K562 (cell line): ENCODE data around the gene TJP2. TPM values are rescaled to one million over a fixed set of nuclear protein-coding genes. Genes with fewer than 3 reads are reported as not detected.

Experiments
- ATAC-seq: fragments of 200-7000 bp; cut with Tn5 transposase; 3 replicates; pipeline ENCODE4 v1.9.1; 2020; ENCODE audit warnings: moderate library complexity
- BruUV-seq: library from RNA; stranded (reverse); fragments of 400-500 nt; replicated peaks from 2 replicates; lab custom pipeline; 2021; lab: Mats Ljungman, UMichigan
- CTCF ChIA-PET: fragments of 300-600 bp; formaldehyde crosslinking; extraction: SDS; loops from one replicate; lab custom pipeline; 2021; ENCODE audit warnings: low intra/inter-chr PET ratio; lab: Yijun Ruan, JAX
- POLR2A ChIA-PET: fragments of 300-600, 350-650 bp; sonication (Branson Sonifier 250); formaldehyde crosslinking; extraction: SDS; loops from one replicate; lab custom pipeline; 2021; ENCODE audit warnings: antibody characterized with exemption, inconsistent platforms; lab: Yijun Ruan, JAX
- DNase-seq, 4 experiments: peaks; one replicate each; pipeline versions ENCODE4 v3.0.0 to v3.0.0-alpha.2; 2011 to 2018; ENCODE audit warnings: low spot score in 3 of 4, mixed read lengths in 3 of 4; ENCODE audit errors: extremely low read depth in 1 of 4
- FAIRE-seq: peaks from 2 replicates; lab custom pipeline; 2011; peaks lifted over from hg19 to GRCh38; lab: Jason Lieb, UNC
- H2AFZ ChIP-seq: 2 replicates; pipeline ENCODE4 v1.6.0; 2011; ENCODE audit warnings: low read depth, low read length, control low read depth, inconsistent platforms
- H3K27ac ChIP-seq: fragments of 200-600 bp; 3 replicates; pipeline ENCODE4 v1.8.0; 2011; ENCODE audit warnings: low read depth, mild to moderate bottlenecking, control low read depth, inconsistent platforms, low read length, moderate library complexity, mixed read lengths; ENCODE audit errors: extremely low read depth
- H3K27me3 ChIP-seq, 2 experiments: fragments of 300-600 bp in 1 of 2; 2 replicates in 1 of 2; 3 replicates in 1 of 2; pipeline versions ENCODE4 v1.6.0 to v1.8.0; 2011; ENCODE audit warnings: inconsistent platforms in 2 of 2, low read length in 2 of 2, mild to moderate bottlenecking in 1 of 2, mixed read lengths in 1 of 2, moderate library complexity in 1 of 2; ENCODE audit not compliant: control insufficient read depth in 2 of 2, insufficient read depth in 2 of 2
- H3K36me3 ChIP-seq: fragments of 300-600 bp; 3 replicates; pipeline ENCODE4 v1.8.0; 2011; ENCODE audit warnings: mild to moderate bottlenecking, low read length, inconsistent platforms; ENCODE audit not compliant: control insufficient read depth, insufficient read depth
- H3K4me1 ChIP-seq, 2 experiments: fragments of 200-600 bp in 1 of 2; replicated peaks in 1 of 2; 2 replicates in 1 of 2; 3 replicates in 1 of 2; pipeline versions ENCODE4 v1.5.1 to v1.8.0; 2011; ENCODE audit warnings: inconsistent platforms in 2 of 2, low read length in 2 of 2, mild to moderate bottlenecking in 1 of 2, mixed read lengths in 1 of 2, moderate library complexity in 1 of 2; ENCODE audit not compliant: control insufficient read depth in 2 of 2, insufficient read depth in 2 of 2
- H3K4me2 ChIP-seq: 2 replicates; pipeline ENCODE4 v1.6.1; 2011; ENCODE audit warnings: low read length, control low read depth, inconsistent platforms, mixed read lengths; ENCODE audit not compliant: insufficient read depth
- H3K4me3 ChIP-seq: fragments of 200-600 bp; sonication (generic), shearing (Covaris generic); 2 replicates; pipeline ENCODE4 v1.5.1; 2016; ENCODE audit warnings: control low read depth, inconsistent platforms
- H3K79me2 ChIP-seq: fragments of 200-600 bp; 3 replicates; pipeline ENCODE4 v1.8.0; 2011; ENCODE audit warnings: low read length, inconsistent platforms; ENCODE audit not compliant: control insufficient read depth, insufficient read depth
- H3K9ac ChIP-seq, 2 experiments: 2 replicates each; pipeline versions ENCODE4 v1.6.0 to v1.6.1; 2011; ENCODE audit warnings: low read depth in 2 of 2, low read length in 2 of 2, control low read depth in 1 of 2, inconsistent platforms in 1 of 2, mild to moderate bottlenecking in 1 of 2, mixed read lengths in 1 of 2; ENCODE audit not compliant: insufficient read depth in 1 of 2
- H3K9me1 ChIP-seq: one replicate; pipeline ENCODE4 v1.6.0; 2011; ENCODE audit warnings: inconsistent platforms, mild to moderate bottlenecking, low read length, moderate library complexity; ENCODE audit not compliant: control insufficient read depth, insufficient read depth
- H3K9me3 ChIP-seq: replicated peaks from 2 replicates; pipeline ENCODE4 v1.5.1; 2011; ENCODE audit warnings: low read depth, low read length, inconsistent platforms; ENCODE audit not compliant: control insufficient read depth, insufficient read depth
- H4K20me1 ChIP-seq: replicated peaks from 2 replicates; pipeline ENCODE4 v1.6.1; 2011; ENCODE audit warnings: low read length, inconsistent platforms, mixed read lengths; ENCODE audit not compliant: control insufficient read depth, insufficient read depth
- ARID3B ChIP-seq: fragments of 250-450 bp; sonication (Bioruptor Pico); IDR thresholded peaks from 2 replicates; pipeline ENCODE4 v1.4.0; 2020; ENCODE audit warnings: borderline replicate concordance
- CBX8 ChIP-seq: fragments of 200-600 bp; sonication (generic); IDR thresholded peaks from 2 replicates; pipeline ENCODE4 v1.6.1; 2012; ENCODE audit warnings: borderline replicate concordance, mixed run types, low read depth, mild to moderate bottlenecking, moderate library complexity, mixed read lengths, low read length, control low read depth, inconsistent platforms; ENCODE audit not compliant: poor library complexity, severe bottlenecking; ENCODE audit errors: extremely low read depth
- CCNT2 ChIP-seq: IDR thresholded peaks from 2 replicates; pipeline ENCODE4 v1.6.1; 2011; ENCODE audit warnings: borderline replicate concordance, low read depth, mild to moderate bottlenecking, moderate library complexity, mixed read lengths, low read length; ENCODE audit not compliant: insufficient read length; ENCODE audit errors: extremely low read depth
- CTCF ChIP-seq, 3 experiments: IDR thresholded peaks in 2 of 3; conservative IDR thresholded peaks in 1 of 3; 2 replicates each; pipeline ENCODE4 v1.5.1; 2011 to 2012; ENCODE audit warnings: low read length in 3 of 3, mild to moderate bottlenecking in 3 of 3, control low read depth in 2 of 3, improper control_type of control experiment in 1 of 3, inconsistent platforms in 1 of 3, low read depth in 1 of 3, mixed read lengths in 1 of 3, moderate library complexity in 1 of 3; ENCODE audit not compliant: insufficient read depth in 2 of 3
- ELF1 ChIP-seq: fragments of 200-800 bp; sonication (Bioruptor generic); IDR thresholded peaks from 2 replicates; pipeline ENCODE4 v1.6.1; 2016; ENCODE audit warnings: missing genetic modification characterization, missing compliant biosample characterization
- ESRRA ChIP-seq: fragments of 450-650 bp; IDR thresholded peaks from 2 replicates; pipeline ENCODE4 v1.6.1; 2014; ENCODE audit warnings: low read depth, mild to moderate bottlenecking, moderate library complexity, borderline replicate concordance
- FOS ChIP-seq: IDR thresholded peaks from 3 replicates; pipeline ENCODE4 v1.6.1; 2011; ENCODE audit not compliant: insufficient read length; ENCODE audit errors: extremely low read depth
- IRF2 ChIP-seq: sonication (generic); formaldehyde crosslinking; IDR thresholded peaks from 2 replicates; pipeline ENCODE4 v1.8.1; 2022; ENCODE audit warnings: mild to moderate bottlenecking, missing genetic modification reagents
- KLF1 ChIP-seq: fragments of 450-650 bp; IDR thresholded peaks from 2 replicates; pipeline ENCODE4 v1.6.1; 2016; ENCODE audit warnings: missing genetic modification characterization, missing compliant biosample characterization
- MAFG ChIP-seq: fragments of 450-650 bp; conservative IDR thresholded peaks from 2 replicates; pipeline ENCODE4 v1.6.1; 2016; ENCODE audit warnings: missing genetic modification characterization, missing compliant biosample characterization
- NEUROD1 ChIP-seq: fragments of 150-350 bp; IDR thresholded peaks from 2 replicates; pipeline ENCODE4 v1.6.1; 2014; ENCODE audit warnings: borderline replicate concordance, low read length, low read depth; ENCODE audit not compliant: partially characterized antibody
- SAFB ChIP-seq: fragments of 200-400 bp; formaldehyde crosslinking; IDR thresholded peaks from 2 replicates; pipeline ENCODE4 v1.6.1; 2017; ENCODE audit warnings: low read depth, low read length, borderline replicate concordance
- SMARCA5 ChIP-seq: fragments of 450-650 bp; IDR thresholded peaks from 2 replicates; pipeline ENCODE4 v1.6.1; 2016
- XRCC4 ChIP-seq: IDR thresholded peaks from one replicate; pipeline ENCODE4 v1.6.1; 2011; ENCODE audit not compliant: insufficient read depth, insufficient read length; ENCODE audit errors: extremely low read depth
- YY1 ChIP-seq, 3 experiments: IDR thresholded peaks; 2 replicates each; pipeline ENCODE4 v1.6.1; 2011; ENCODE audit warnings: low read length in 2 of 3, mild to moderate bottlenecking in 2 of 3, moderate library complexity in 2 of 3, borderline replicate concordance in 1 of 3, control low read depth in 1 of 3, low read depth in 1 of 3; ENCODE audit not compliant: insufficient read depth in 3 of 3, insufficient replicate concordance in 2 of 3, control insufficient read depth in 1 of 3, insufficient read length in 1 of 3; ENCODE audit errors: extremely low read depth in 1 of 3
- ZNF212 ChIP-seq: fragments of 450-650 bp; formaldehyde crosslinking; IDR thresholded peaks from 2 replicates; pipeline ENCODE4 v1.4.0; 2020; ENCODE audit warnings: mild to moderate bottlenecking
- ZNF324 ChIP-seq: fragments of 250-450 bp; sonication (Bioruptor Pico); IDR thresholded peaks from 2 replicates; pipeline ENCODE4 v1.4.0; 2020; ENCODE audit warnings: mild to moderate bottlenecking
- ZNF384 ChIP-seq: IDR thresholded peaks from 2 replicates; pipeline ENCODE4 v1.6.1; 2012; ENCODE audit warnings: low read depth, low read length, improper control_type of control experiment
- WGBS: fragments of 100-300 bp; shearing (Covaris generic); methylation state at CpG from one replicate; pipeline ENCODE4 v1.1.6; 2016; ENCODE audit warnings: low coverage, mixed read lengths; ENCODE audit not compliant: insufficient coverage; ENCODE audit errors: missing lambda C conversion rate; 5-methylcytosine and 5-hydroxymethylcytosine counted together
- in situ Hi-C: fragments of 300-500 bp; cut with MboI; formaldehyde crosslinking; loops from 4 replicates; pipeline ENCODE4 v1.15.0; 2018; ENCODE audit warnings: inconsistent platforms, mixed read lengths
- intact Hi-C: fragments of 100-400 bp; cut with micrococcal nuclease; formaldehyde crosslinking; loops from 2 replicates; pipeline ENCODE4 v1.14.2; 2022
- polyA plus RNA-seq, 8 experiments: library from polyadenylated mRNA; depleted of rRNA in 4 of 8; stranded (reverse) in 5 of 8; unstranded in 3 of 8; fragments of >200 nt; fragmentation: Nextera tagmentation in 2 of 8; fragmentation: Illumina TruSeq in 1 of 8; extraction: Ambion mirVana in 2 of 8; extraction: Trizol in 1 of 8; gene quantifications; 2 replicates each; pipeline versions ENCODE4 v1.2.1 to v1.2.3, GENCODE V29; 2011 to 2014; ENCODE audit warnings: inconsistent platforms in 1 of 8, missing spikeins in 1 of 8
- total RNA-seq, 7 experiments: library from RNA; depleted of rRNA in 6 of 7; stranded (reverse); fragments of >200 nt in 6 of 7; fragmentation: Illumina TruSeq in 2 of 7; extraction: Trizol in 2 of 7; gene quantifications; 2 replicates each; pipeline versions ENCODE4 v1.2.1 to v1.2.3, GENCODE V29; 2011 to 2021; ENCODE audit warnings: low replicate concordance in 1 of 7

TJP2 gene
- total and polyA plus RNA-seq, 9 of the 15 experiments (the other 6 are each of a cell fraction or from before 2014, with no cell fraction given): 4.0 to 24.1 (median 16.8) TPM

GRCh38 chr9:69157751-69158466 lies 16.2 kb upstream of the TJP2 start:
- DNase-seq (no peak), ATAC-seq (peak; percentile 35; the same call in 1 of the 3 replicates), FAIRE-seq (no peak)
- ChIA-PET CTCF (no interaction called here), POLR2A (no interaction called here)
- no peaks in the 10 kb centered on the region for H3K36me3 ChIP-seq
- no peak overlapping the region for H3K9ac ChIP-seq
- H3K27me3 ChIP-seq: no peaks in the 10 kb centered on the region
- no peak overlapping the region for H3K4me3 ChIP-seq
- 45% methylated on average over 8 of the region's 8 CpGs for WGBS
- no peaks in the 10 kb centered on the region for H3K9me1 ChIP-seq
- H3K4me2 ChIP-seq: no peak overlapping the region
- H3K4me1 ChIP-seq: no peaks in the 10 kb centered on the region; a peak in 1 of 5 replicates
- no peak overlapping the region for H3K27ac ChIP-seq
- BruUV-seq: no TSS peak
- no peak overlapping the region for H2AFZ ChIP-seq
- in situ Hi-C loops: no loop called here
- intact Hi-C loops: loop anchor here (1.0 kb wide), 1 partner anchor 35 kb away; no protein-coding TSS in a partner anchor
- H3K9me3 ChIP-seq: no peaks in the 10 kb centered on the region; the same call in 1 of the 2 replicates
- no peaks in the 10 kb centered on the region for H4K20me1 ChIP-seq
- no peaks in the 10 kb centered on the region for H3K79me2 ChIP-seq
- no peak for TF ChIP-seq YY1 (IDR thresholded peaks at IDR 0.05; ENCODE audit: borderline replicate concordance in 1 of 3, control insufficient read depth in 1 of 3, extremely low read depth in 1 of 3, insufficient read depth in 3 of 3, insufficient read length in 1 of 3, insufficient replicate concordance in 2 of 3, low read depth in 1 of 3, low read length in 2 of 3)
- TF ChIP-seq ZNF324 (CRISPR knock-in tag): no peak
- TF ChIP-seq ZNF212 (CRISPR knock-in tag): no peak
- TF ChIP-seq KLF1 (tag): no peak
- no peak for TF ChIP-seq FOS
- TF ChIP-seq SMARCA5: no peak
- TF ChIP-seq ARID3B (CRISPR knock-in tag): no peak
- TF ChIP-seq CBX8: no peak
- TF ChIP-seq CTCF (IDR thresholded peaks at IDR 0.05 in 2 of 3, conservative IDR thresholded peaks at IDR 0.05 in 1 of 3; ENCODE audit: insufficient read depth in 2 of 3, low read depth in 1 of 3, low read length in 3 of 3): peak in 2 of 3 experiments; percentile 32 to 37; a peak in 3 of 6 replicates
- no peak for TF ChIP-seq NEUROD1
- TF ChIP-seq ELF1: no peak
- TF ChIP-seq SAFB: no peak
- no peak for TF ChIP-seq CCNT2
- no peak for TF ChIP-seq IRF2
- no peak for TF ChIP-seq MAFG (tag)
- no peak for TF ChIP-seq ESRRA
- peak; percentile 83 for TF ChIP-seq ZNF384
- TF ChIP-seq XRCC4: no peak
